ENCODE results near the gene TMEM81.

GRCh38 chr1:205049479-205049878, 34.8 kb downstream of the TMEM81 start:
- no peak for TF ChIP-seq CTCF (IDR thresholded peaks at IDR 0.05; ENCODE audit: low read depth, low read length, poor library complexity, severe bottlenecking)
- no peak for TF ChIP-seq EZH2phosphoT487 (IDR thresholded peaks at IDR 0.05; ENCODE audit: borderline replicate concordance, low read length)
